B cell (primary cell): ENCODE results near the gene ZBTB46.
"Not testable (repeated sequence)": the region's sequence is repeated elsewhere in the genome, so short reads cannot be mapped to it uniquely, and the experiment has no call there.

ENCODE experiments used
- EZH2 ChIP-seq: IDR thresholded peaks from 2 replicates; pipeline ENCODE4 v1.6.1; 2012; ENCODE audit warnings: borderline replicate concordance, low read depth, mild to moderate bottlenecking, moderate library complexity, low read length; ENCODE audit not compliant: insufficient read depth, poor library complexity, severe bottlenecking
- TF ChIP-seq, protein P1 (sequence below): fragments of 200-600 bp; IDR thresholded peaks from one replicate; pipeline ENCODE4 v1.8.0; 2022; ENCODE audit warnings: antibody characterized with exemption, mild to moderate bottlenecking

DNA sequence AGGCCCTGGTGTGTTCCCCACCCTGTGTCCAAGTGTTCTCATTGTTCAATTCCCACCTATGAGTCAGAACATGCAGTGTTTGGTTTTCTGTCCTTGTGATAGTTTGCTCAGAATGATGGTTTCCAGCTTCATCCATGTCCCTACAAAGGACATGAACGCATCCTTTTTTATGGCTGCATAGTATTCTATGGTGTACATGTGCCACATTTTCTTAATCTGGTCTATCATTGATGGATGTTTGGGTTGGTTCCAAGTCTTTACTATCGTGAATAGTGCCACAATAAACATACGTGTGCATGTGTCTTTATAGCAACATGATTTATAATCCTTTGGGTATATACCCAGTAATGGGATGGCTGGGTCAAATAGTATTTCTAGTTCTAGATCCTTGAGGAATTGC, 33.9 kb downstream of the ZBTB46 start:
- TF ChIP-seq EZH2: not testable (repeated sequence)
- TF ChIP-seq, protein P1, sequence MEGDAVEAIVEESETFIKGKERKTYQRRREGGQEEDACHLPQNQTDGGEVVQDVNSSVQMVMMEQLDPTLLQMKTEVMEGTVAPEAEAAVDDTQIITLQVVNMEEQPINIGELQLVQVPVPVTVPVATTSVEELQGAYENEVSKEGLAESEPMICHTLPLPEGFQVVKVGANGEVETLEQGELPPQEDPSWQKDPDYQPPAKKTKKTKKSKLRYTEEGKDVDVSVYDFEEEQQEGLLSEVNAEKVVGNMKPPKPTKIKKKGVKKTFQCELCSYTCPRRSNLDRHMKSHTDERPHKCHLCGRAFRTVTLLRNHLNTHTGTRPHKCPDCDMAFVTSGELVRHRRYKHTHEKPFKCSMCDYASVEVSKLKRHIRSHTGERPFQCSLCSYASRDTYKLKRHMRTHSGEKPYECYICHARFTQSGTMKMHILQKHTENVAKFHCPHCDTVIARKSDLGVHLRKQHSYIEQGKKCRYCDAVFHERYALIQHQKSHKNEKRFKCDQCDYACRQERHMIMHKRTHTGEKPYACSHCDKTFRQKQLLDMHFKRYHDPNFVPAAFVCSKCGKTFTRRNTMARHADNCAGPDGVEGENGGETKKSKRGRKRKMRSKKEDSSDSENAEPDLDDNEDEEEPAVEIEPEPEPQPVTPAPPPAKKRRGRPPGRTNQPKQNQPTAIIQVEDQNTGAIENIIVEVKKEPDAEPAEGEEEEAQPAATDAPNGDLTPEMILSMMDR: not testable (repeated sequence)
